Stimulated activated CD4-positive, alpha-beta T cell treated with anti-CD3 and anti-CD28 coated beads, TNF-alpha, amount 100 ng/mL, for 4 hours (primary cell): Measurements from ENCODE around the gene KRTAP6-2.

Source experiments
- DNase-seq, 3 experiments: peaks; one replicate each; pipeline ENCODE4 v3.0.0-alpha.2; 2020; ENCODE audit warnings: low read depth in 3 of 3

The KRTAP6-2 gene, protein sequence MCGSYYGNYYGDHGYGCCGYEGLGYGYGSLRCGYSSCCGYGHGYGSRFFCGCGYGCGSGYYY

DNA sequence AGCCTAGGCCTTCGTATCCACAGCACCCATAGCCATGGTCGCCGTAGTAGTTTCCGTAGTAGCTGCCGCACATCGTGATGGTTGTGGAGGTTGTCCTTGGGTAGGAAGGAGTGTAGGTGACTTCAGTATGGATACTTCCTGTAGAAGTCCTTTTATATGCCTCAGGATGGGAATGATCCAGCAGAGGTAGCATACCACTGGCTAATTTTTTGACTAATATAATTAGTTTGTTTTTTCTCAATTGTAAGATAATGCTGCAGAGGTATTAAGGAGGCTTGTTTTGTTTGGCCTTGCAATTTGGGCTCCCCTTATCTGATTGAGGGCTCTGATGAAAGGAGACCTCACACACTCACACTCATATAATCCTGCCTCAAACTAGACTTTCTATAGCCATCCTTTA is at the start of gene KRTAP6-2:
Gene KRTAP6-2, minus strand, starts transcription at position 101 of the 400 bp plus-strand sequence. Its CDS starts 28 bp downstream, at position 73.
- no peak for DNase-seq

DNA sequence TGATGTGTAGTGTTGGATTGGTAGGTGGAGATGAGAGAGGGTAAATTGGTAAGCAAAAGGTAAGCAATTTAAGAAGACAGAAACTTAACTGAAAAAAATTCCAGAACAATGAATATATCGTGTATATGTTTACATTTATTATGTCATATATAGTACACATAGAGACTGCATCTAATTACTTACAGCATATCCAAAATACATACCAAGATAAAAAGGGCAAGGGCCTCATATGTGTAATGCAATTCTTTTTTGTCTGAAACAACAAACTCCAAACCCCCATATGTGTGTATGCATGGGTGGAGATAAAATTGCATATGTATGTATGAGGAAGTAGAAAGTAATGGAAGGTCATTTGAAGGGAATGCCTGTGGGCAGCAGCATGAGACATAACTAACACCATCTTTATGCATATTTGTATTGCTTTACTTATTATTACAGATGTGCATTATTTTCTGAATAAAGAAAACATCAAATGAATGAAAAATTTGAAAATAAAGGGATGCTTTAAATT is 48.3 kb upstream of the KRTAP6-2 start:
- no peak for DNase-seq

DNA sequence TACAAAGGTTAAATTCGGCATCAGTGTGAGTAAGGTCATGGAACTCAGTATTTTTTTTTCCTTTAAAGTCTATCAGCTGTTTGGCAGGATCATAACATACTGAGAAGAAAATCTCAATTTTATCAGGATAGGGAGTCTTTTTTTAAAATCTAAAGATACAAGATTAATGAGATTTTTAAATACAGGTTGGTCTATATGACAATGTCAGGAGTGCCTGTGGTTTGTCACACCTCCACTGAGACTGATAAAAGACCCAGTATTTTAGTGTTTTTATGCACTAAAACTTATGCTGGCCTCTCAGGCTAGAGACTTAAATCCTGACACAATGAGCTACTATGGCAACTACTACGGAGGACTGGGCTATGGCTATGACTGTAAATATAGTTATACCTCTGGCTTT is 43.9 kb upstream of the KRTAP6-2 start, which contains the start of gene KRTAP20-3:
Gene KRTAP20-3, plus strand, starts transcription at position 301 of the 400 bp plus-strand sequence.
- no peak for DNase-seq

DNA sequence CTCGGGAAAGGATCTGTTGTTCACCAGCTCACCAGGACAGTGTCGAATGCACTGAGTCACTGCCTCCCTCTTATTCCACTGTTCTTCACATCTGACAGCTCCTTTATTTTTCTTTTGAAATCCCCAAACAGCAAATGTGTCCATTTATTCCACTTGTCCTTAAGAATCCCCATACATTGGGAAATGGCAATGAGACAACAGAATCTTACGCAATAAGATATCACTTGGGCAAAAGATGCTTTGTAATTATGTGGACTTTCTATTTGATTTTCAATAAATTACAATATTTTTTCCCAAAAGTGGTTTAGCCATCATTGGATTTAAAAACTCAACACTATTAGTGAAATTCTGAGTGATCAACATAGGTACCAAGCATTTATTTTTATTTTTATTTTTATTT is 40.0 kb upstream of the KRTAP6-2 start:
- DNase-seq, result no peak

DNA sequence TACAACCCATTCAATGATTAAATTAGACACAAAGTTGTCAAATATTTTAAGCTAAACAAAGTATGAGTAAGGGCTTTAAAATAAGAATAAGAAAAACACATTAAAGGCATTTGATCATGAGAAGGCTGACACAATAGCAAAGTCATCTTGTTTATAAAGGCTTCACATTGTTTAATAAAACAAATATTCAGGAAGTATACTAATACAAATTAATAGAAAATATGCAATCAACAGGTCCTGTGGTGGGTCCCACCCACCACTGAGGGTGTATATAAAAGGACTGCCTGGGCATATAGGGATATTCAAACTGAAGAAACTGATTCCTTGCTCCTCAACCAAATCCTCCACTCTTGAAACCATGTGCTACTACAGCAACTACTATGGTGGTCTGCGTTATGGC is 36.2 kb upstream of the KRTAP6-2 start, which contains the start of gene KRTAP20-2:
Gene KRTAP20-2, plus strand, starts transcription at position 301 of the 400 bp plus-strand sequence. Its CDS starts 58 bp downstream, at position 359.
- DNase-seq, result no peak

DNA sequence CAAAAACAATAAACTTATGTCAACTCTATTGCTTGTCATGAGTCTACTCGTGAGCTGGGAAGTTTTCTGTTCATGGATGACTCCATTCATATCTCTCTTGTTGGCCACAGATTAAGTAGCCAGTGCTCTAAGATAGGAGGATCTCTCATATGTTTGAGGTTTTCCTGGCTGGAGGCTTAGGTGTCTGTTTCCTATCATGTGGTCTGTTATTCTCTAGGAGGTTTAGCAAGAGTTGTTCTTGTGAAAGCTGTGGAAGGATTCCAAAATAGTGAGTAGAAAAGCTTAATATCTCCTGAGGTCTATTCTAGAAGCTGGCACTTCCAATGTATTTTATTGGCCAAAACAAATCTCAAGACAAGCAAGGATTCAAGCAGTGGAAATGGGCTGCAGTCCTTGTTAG is 30.5 kb upstream of the KRTAP6-2 start:
- DNase-seq, result no peak

DNA sequence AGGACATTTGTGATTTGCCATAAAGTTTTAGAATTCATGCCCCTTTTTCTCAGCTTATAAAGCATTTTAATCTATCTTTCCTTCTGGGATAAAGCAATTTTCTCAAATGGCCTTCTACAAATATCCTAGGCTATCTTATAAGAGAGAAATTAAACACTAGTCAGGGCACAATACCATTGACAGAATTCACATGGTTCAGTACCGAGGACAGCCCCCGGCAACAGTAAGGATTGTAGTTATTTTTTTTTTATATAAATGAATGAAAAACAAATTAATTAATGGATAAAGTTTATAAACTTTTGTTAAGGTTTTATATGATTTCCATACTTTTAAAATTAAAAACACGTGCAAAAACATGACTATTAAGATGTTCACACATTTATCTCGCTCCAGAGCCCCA is 29.4 kb upstream of the KRTAP6-2 start:
- DNase-seq, result no peak

DNA sequence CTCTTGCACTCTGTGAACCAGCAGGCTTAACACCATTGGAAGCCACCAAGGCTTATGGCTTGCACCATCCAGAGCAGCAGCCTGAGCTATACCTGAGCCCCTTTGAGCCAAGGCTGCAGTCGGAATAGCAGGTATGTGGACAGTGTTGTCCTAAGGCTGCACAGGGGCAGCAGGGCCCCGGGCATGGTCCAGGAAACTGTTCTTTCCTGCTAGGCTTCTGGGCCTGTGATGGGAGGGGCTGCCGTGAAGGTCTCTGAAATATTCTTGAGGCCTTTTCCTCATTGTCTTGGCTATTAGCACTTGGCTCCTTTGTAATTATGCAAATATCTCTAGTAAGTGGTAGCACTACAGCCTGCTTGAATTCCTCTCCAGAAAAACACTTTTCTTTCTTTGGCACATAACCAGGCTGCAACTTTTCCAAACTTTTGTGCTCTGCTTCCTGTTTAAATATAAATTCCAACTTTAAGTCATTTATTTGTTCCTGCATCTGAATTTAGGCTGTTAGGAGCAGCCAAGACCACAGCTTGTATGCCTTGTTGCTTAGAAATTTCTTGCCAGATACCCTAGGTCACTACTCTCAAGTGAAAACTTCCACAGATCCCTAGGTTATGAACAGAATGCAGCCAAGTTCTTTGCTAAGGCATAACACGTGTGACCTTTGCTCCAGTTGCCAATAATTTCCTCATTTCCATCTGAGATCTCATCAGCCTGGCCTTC is 26.9 kb upstream of the KRTAP6-2 start:
- no peak for DNase-seq

DNA sequence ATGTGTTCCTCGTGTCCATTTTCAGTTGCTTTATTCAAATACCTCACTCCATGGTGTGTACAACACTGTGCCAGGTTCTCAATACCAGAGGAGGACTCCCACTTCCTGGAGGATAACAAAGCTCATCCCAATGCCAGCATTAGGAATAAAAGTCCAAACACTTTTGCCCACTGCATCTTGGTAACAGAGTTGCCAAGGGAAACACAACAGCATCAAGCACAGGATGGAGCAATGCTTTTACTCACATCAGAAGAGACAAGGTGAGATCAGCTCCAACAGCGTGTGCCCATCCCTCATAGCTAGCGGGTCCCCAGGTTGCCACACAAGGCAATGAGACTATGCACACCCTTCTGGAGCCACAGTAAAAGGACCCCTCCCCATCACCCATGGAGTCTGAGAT is 24.7 kb upstream of the KRTAP6-2 start:
- no peak for DNase-seq

DNA sequence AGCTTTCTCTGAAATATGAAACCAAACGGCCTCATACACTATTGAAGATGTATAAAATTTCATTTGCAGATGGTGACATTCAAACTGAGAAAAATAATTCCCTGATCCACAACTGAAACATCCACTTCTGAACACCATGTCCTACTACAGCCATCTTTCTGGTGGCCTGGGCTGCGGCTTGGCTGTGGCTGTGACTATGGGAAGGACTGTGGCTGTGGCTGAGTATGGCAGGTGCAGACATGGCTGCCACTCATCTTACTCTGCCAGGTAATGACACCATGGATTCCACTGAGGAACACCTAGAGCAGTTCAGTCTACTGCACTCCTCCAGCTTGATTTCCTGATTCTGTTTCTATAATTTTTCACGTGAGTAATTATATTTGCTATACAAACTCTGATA is 21.8 kb upstream of the KRTAP6-2 start, which contains the start of gene KRTAP20-4:
Gene KRTAP20-4, plus strand, starts transcription at position 106 of the 400 bp plus-strand sequence.
- no peak for DNase-seq

DNA sequence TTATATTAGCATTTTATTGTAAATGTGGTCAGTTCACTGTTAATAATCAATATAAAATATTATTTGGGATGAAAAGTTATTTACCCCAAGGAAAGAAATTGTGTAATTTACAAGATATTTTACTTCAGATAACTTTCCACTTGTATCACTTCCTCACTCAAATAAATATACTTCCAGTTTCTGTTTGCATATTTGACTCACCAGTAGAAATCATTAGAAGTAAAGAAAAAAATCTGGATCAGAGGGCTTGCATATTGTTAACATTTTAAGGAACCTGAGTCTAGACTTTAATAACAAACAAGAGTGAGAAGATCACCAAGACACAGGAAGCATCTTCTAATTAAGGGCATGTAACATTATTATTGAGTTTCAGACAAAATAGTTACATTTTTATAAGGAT is 21.4 kb upstream of the KRTAP6-2 start:
- DNase-seq, result no peak

DNA sequence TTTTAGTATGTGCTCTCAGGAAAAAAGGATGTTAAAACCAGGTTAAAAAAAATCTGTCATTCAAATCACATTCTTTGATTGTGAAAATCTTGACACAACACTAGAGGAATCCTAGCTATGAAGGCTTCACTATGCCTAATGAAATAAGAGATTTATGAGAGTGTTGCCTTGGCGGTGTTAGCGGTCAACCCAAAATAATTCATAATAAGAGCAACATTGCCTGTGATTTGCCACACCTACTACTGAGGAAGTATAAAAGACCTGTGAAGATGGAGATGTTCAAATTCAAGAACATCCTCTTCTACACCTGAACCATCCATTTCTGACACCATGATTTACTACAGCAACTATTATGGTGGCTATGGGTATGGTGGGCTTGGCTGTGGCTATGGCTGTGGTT is 17.4 kb upstream of the KRTAP6-2 start, which contains the start of gene KRTAP20-1:
Gene KRTAP20-1, plus strand, starts transcription at position 301 of the 400 bp plus-strand sequence. Its CDS starts 30 bp downstream, at position 331.
- no peak for DNase-seq

DNA sequence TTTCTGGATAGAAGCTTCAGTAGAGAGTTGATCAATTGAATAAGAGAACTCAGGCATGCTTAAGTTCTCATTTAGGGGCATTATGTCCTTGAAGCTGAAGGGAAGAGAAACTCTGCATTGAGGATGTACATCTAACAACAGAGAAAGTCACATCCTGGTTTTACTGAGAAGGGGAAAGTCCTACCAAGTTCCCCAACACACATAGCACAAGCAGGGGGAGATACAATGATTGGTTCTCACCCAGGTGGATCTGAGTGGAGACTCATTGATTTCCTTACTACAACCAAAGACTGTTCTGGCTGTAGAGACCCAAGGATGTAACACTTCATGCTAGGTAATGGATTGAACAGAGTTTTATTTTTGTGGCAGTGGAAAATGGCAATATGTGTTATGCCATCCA is 16.5 kb upstream of the KRTAP6-2 start:
- no peak for DNase-seq

DNA sequence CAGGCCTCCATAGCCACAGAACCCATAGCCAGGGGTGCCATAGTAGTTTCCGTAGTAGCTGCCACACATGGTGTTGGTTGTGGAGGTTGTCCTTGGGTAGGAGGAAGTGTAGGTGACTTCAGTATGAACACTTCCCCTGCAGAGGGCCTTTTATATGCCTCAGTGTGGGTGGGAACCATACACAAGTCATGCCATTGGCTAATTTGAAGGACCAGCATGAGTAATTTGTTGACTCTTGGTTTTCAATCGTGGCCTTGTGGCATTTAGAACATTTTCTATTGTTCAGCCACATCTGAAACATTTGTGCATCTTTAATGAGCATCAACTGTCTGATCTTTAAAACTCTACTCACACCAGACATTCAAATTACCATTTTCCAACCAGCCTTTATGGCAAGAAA is 15.1 kb upstream of the KRTAP6-2 start, which contains the start of gene KRTAP6-1:
Gene KRTAP6-1, minus strand, starts transcription at position 95 of the 400 bp plus-strand sequence. Its CDS starts 26 bp downstream, at position 69.
- DNase-seq, result no peak

DNA sequence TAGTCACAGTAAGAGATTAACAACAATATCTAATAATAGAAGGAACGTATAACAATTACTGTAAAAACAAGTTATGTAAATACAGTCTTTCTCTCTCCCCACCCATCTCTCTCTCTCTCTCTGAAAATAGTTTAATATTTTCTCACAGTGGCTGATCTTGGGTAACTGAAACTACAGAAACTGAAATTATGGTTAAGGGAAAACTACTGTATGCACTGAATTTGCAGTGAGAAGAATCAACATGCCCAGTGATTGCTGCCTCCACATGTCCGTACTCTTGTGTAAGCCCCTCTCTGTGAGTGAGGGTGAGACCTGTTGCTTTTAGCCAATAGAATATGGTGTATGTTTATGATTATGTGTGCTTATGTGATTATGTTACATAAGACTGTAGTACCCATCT is 13.4 kb upstream of the KRTAP6-2 start:
- no peak for DNase-seq

DNA sequence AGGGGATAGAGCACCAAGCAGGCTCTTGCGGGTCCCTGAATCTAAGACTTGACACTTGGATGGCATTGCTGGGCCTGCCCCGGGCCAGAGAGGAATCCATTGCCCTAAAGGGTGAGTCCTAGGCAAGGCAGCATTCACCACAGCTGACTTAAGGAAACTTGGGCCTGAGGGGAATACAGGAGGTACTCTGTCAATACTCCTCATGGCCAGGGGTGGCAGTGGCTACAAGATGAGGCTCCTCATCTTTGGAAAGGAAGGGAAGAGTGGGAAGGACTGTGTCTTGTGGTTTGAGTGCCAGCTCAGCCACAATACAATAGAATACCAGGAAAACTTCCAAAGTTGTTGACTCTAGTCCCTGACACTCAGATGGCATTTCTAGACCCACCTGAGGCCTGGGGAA is 7.3 kb upstream of the KRTAP6-2 start:
- no peak for DNase-seq

DNA sequence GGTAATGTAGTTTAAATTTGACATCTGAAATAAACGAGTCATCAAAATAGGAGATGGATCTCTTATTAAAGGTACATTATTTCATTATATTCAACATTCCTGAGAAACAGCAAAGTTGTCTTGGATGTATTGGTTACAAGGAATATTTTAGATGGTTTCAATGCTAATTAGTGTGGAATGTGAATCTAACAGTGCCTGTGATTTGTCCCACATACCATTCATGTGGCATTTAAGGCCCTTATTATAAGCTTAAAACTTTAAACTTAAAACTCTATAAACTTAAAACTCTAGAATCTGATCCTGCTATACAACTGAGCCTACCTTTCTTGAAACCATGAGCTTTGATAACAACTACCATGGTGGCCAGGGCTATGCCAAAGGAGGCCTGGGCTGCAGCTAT is 2.1 kb upstream of the KRTAP6-2 start, which contains the start of gene KRTAP22-1:
Gene KRTAP22-1, plus strand, starts transcription at position 301 of the 400 bp plus-strand sequence.
- no peak for DNase-seq

DNA sequence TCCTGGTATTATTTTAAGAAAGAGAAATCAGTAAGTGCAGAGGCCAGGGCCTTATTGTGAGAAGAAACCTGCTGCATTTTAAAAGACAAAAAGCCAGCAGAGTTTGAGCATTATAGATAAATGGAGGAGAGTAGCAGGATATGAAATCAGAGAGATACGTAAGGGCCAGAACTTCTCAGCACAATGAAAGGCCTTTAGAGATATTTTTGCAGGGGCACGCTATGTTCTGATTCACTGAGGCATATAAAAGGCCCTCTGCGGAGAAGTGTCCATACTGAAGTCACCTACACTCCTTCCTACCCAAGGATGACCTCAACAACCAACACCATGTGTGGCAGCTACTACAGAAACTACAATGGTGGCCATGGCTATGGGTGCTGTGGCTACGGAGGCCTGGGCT is 6.6 kb downstream of the KRTAP6-2 start, which contains the start of gene KRTAP6-3:
Gene KRTAP6-3, plus strand, starts transcription at position 301 of the 400 bp plus-strand sequence. Its CDS starts 6 bp downstream, at position 307.
- no peak for DNase-seq

DNA sequence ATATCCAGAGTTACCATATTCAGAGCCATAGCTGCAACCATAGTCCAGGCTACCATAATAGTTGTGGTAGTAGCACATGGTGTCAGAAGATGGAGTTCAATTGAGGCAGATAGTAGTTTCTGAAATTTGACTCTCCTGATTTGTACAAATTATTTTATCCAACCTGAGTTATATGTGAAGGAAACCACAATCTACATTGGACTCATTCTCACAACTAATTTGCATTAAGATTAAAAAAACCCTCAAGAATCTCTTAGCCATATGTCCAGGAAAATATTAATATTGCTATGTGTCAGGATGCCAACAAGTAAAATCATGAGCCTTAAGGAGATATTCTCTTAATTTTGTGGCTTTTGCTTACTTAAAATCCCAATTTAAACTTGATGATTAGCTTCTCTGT is 8.4 kb downstream of the KRTAP6-2 start, which contains the start of gene KRTAP22-2:
Gene KRTAP22-2, minus strand, starts transcription at position 101 of the 400 bp plus-strand sequence.
- no peak for DNase-seq

DNA sequence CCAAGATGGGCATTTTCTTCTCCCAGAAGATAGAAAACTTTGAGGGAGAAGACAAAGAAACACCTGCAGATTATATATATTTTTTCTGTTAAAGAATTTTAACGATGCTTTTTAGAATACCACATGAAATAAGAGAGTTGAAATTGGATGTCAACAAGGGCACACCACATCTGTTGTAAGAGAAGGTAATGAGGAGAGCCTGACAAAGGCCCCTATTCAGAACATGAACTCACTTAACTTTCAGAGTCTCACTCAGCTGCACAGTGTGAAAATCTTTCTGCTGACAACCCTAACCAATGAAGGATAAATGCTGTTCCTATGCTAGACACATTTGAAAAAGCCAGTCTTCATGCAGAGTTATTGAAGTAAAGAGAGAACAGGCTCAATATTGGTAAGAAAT is 15.8 kb downstream of the KRTAP6-2 start:
- DNase-seq, result no peak

DNA sequence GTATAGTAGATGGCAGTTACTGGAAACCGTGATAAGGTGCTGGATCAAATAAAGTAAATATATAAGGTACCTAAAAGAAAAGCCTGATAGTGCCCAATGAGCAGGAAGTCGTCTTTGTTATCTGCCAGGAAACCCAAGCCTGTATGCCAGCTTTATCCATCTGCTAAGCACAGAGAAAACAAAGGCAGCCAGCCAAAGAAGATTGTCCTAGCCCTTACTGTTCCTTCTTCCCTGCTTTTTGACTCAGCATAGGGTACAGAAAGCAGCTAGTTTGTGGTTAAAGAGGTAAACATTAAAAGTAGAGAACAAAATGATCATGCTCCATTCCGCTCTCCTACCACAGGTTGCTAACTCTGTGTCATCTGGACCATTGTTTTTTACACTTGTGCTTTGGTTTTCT is 18.6 kb downstream of the KRTAP6-2 start:
- DNase-seq, result no peak

DNA sequence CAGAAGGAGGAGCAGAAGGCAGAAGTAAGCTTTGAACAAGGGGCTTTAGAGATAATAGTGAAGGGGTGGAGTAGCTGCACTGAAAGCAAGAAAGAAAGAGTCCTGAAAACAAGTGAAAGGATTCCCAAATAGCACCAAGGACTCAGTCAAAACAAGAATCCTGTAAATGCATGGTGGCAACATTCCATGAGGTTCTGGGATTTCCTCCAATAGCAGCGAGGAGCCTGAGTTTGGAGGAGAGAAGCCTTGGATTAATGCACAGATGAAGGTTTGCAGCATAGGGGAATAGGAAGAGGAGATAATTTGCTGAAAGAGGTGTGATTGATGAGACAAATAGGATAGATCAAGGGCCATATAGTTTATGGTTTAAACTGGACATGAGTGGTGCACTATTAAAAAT is 19.4 kb downstream of the KRTAP6-2 start:
- DNase-seq, result no peak

DNA sequence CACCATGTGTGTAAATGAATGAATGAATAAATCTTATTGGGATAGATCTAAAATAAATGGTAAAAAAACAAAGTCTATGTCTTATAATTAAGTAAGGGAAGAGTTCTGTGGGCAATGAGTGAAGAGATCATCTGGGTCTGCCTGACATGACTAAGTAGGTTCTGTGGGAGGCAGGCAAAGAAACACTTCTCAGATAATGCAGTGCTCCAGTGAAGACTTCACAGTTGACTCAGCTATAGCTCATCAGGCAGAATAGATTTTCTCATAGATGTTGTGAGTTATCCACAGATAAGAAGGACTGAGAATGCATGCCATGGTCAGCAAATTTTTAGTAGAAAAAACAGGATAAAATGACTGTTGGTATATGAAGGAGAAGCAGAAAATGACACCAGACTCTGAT is 20.9 kb downstream of the KRTAP6-2 start:
- no peak for DNase-seq
